Activated B cell treated with CpG ODN at 0.5 μM for 24 hours (primary cell): ENCODE measurements around the gene PCDH18. TPM values are rescaled to one million over a fixed set of nuclear protein-coding genes. Genes with fewer than 3 reads are reported as not detected.

Source experiments
- ATAC-seq: fragments of 200-7000 bp; cut with Tn5 transposase; one replicate; pipeline ENCODE4 v1.10.0; 2021; ENCODE audit warnings: low read depth, mild to moderate bottlenecking, moderate library complexity
- CTCF ChIA-PET: fragments of 350-600 bp; sonication (Branson Sonifier 250); formaldehyde crosslinking; loops from one replicate; lab custom pipeline; 2021; ENCODE audit warnings: antibody characterized with exemption; lab: Charles Lee
- POLR2A ChIA-PET: fragments of 350-600 bp; sonication (Branson Sonifier 250); formaldehyde crosslinking; loops from one replicate; lab custom pipeline; 2021; ENCODE audit warnings: antibody characterized with exemption; lab: Charles Lee
- DNase-seq: peaks from one replicate; pipeline ENCODE4 v3.0.0; 2022
- H3K27ac Mint-ChIP-seq: one replicate; pipeline ENCODE4 v1.8.0; 2020; ENCODE audit warnings: mixed read lengths
- H3K27me3 Mint-ChIP-seq: one replicate; pipeline ENCODE4 v1.8.0; 2021; ENCODE audit warnings: mixed read lengths
- H3K36me3 Mint-ChIP-seq: one replicate; pipeline ENCODE4 v1.8.0; 2021; ENCODE audit warnings: low read depth, mixed read lengths
- H3K4me1 Mint-ChIP-seq: one replicate; pipeline ENCODE4 v1.8.0; 2021; ENCODE audit warnings: mixed read lengths
- H3K4me3 Mint-ChIP-seq: one replicate; pipeline ENCODE4 v1.8.0; 2020; ENCODE audit warnings: mild to moderate bottlenecking, mixed read lengths
- H3K9me3 Mint-ChIP-seq: one replicate; pipeline ENCODE4 v1.8.0; 2020; ENCODE audit warnings: mixed read lengths
- intact Hi-C: fragments of 100-400 bp; cut with micrococcal nuclease; formaldehyde crosslinking; loops from one replicate; pipeline ENCODE4 v1.15.1; 2024
- total RNA-seq: library from RNA; stranded (reverse); gene quantifications from 2 replicates; pipeline ENCODE4 v1.2.3, GENCODE V29; 2022
- TF ChIP-seq, protein P1 (sequence below): fragments of 200-600 bp; IDR thresholded peaks from one replicate; pipeline ENCODE4 v1.8.0; 2022; ENCODE audit warnings: antibody characterized with exemption, mild to moderate bottlenecking

PCDH18 gene
- total RNA-seq, 1 donor from 2014 or later, result not detected

DNA sequence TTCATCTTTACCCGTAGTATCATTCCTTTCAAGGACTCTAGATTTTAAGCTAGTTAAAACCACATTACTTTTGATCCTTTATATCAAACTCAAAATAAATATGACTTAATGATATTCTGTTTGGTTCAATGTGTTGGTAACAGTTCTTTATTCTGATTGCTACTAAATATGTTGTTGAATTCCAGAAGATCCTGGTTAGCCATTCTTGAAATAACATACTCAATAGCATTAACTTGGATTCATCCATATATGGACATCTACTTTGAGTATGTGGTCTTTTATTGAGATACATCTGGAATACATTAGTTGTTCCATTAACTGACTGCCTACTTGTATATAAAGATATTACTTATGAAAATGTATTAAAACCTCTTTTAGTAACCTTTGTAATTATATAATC, 27.5 kb upstream of the PCDH18 start:
- Mint-ChIP-seq H3K4me1 (no peaks in the 10 kb centered on the region), H3K27ac (no peak overlapping the region), H3K9me3 (peaks cover 2% of the 10 kb centered on the region), H3K27me3 (no peaks in the 10 kb centered on the region), H3K36me3 (no peaks in the 10 kb centered on the region), H3K4me3 (no peak overlapping the region)
- no peak for DNase-seq
- ChIA-PET CTCF (no interaction called here), POLR2A (no interaction called here)
- intact Hi-C loops, result no loop called here
- TF ChIP-seq, protein P1, sequence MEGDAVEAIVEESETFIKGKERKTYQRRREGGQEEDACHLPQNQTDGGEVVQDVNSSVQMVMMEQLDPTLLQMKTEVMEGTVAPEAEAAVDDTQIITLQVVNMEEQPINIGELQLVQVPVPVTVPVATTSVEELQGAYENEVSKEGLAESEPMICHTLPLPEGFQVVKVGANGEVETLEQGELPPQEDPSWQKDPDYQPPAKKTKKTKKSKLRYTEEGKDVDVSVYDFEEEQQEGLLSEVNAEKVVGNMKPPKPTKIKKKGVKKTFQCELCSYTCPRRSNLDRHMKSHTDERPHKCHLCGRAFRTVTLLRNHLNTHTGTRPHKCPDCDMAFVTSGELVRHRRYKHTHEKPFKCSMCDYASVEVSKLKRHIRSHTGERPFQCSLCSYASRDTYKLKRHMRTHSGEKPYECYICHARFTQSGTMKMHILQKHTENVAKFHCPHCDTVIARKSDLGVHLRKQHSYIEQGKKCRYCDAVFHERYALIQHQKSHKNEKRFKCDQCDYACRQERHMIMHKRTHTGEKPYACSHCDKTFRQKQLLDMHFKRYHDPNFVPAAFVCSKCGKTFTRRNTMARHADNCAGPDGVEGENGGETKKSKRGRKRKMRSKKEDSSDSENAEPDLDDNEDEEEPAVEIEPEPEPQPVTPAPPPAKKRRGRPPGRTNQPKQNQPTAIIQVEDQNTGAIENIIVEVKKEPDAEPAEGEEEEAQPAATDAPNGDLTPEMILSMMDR, result no peak
- no peak for ATAC-seq

DNA sequence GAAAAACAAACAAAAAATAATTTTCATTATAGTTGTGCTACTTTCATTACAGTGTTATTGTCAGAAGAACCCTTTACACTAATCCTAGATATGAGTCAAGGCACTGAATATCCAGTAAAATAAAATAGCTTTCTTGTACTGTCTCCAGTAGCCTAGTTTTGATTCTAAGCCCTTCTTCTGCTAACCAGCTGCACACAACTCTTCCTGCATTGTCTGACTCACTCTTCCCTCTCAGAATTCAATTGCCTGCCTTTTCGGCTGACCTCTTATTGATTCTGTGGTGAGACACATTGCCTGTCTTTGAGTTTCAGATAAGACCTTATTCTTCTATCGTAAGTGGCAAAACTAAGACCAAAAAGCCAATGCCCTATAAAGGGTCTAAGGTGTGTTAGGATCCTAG, 26.7 kb upstream of the PCDH18 start:
- ATAC-seq (no peak), DNase-seq (no peak)
- Mint-ChIP-seq H3K4me1 (no peaks in the 10 kb centered on the region), H3K36me3 (no peaks in the 10 kb centered on the region), H3K4me3 (no peak overlapping the region), H3K27ac (no peak overlapping the region), H3K27me3 (no peaks in the 10 kb centered on the region), H3K9me3 (peaks cover 2% of the 10 kb centered on the region)
- ChIA-PET POLR2A (no interaction called here), CTCF (no interaction called here)
- intact Hi-C loops, result no loop called here
- TF ChIP-seq, protein P1, result no peak

DNA sequence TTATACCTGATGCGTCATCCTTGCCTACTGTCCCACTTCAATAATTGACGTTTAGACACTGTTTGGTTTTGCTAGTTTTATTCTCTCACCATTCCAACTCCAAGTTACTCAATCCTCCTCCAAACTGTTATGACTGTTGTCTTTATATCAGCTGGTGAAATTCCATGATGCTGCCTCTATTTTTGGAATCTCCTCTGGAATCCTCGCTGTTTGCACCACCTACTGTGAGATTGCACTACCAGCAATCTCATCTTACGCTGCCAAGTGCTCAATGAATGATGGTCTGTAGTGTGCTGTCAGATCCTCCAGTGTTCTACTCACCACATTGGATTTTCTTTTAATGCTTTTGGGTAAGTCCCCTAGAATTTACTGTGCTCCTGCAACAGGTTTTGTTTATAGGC, 13.2 kb upstream of the PCDH18 start:
- ATAC-seq (no peak), DNase-seq (no peak)
- no peak overlapping the region for H3K4me3 Mint-ChIP-seq
- intact Hi-C loops, result no loop called here
- POLR2A ChIA-PET, result no interaction called here
- no peaks in the 10 kb centered on the region for H3K36me3 Mint-ChIP-seq
- CTCF ChIA-PET, result no interaction called here
- H3K27me3 Mint-ChIP-seq, result no peaks in the 10 kb centered on the region
- H3K4me1 Mint-ChIP-seq, result no peaks in the 10 kb centered on the region
- no peak overlapping the region for H3K27ac Mint-ChIP-seq
- H3K9me3 Mint-ChIP-seq, result peaks cover 4% of the 10 kb centered on the region
- TF ChIP-seq, protein P1, result no peak

DNA sequence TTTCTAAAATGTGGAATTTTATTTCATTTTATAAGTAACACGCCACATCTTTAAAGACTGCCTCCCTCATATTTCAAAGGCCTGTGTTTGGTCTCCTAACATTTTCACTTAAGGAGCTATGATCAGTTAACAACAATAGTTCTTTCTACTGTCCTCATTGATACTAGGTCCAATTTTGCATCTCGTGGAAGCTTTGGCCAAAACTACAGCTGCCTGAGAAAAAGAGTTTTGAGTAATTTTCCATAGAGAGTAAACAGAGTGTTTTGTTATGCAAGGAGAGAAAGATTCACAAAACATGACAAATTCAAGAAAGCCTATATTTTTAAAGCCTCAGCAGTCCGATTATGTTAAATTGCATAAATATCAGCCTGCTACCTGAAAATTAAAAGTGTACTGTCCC, 11.4 kb upstream of the PCDH18 start:
- CTCF ChIA-PET, result no interaction called here
- Mint-ChIP-seq H3K27ac (no peak overlapping the region), H3K9me3 (peaks cover 4% of the 10 kb centered on the region), H3K4me1 (no peaks in the 10 kb centered on the region), H3K27me3 (no peaks in the 10 kb centered on the region), H3K36me3 (no peaks in the 10 kb centered on the region), H3K4me3 (no peak overlapping the region)
- intact Hi-C loops, result no loop called here
- no peak for ATAC-seq
- POLR2A ChIA-PET, result no interaction called here
- DNase-seq, result no peak
- TF ChIP-seq, protein P1, result no peak

DNA sequence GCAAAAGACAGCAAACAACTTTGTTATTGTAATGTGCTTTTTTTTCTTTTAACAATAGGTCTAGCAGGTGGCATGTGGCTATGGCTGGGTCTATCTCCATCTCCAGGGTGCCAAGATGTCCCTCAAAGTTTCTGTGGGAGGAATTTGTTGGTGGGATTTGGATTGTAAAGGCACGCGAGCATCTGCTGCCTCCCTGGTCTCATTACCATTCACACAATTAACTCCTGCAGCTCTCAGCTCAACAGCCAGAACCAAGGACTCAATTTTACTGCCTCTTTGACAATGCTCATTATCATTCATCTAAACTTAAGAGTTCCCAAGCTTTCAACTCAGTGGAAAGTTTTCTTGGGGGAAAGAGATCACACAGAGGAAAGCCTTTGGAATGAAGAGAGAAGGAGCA, 10.9 kb upstream of the PCDH18 start:
- H3K4me3 Mint-ChIP-seq, result no peak overlapping the region
- intact Hi-C loops, result no loop called here
- CTCF ChIA-PET, result no interaction called here
- ATAC-seq (no peak), DNase-seq (no peak)
- H3K9me3 Mint-ChIP-seq, result peaks cover 4% of the 10 kb centered on the region
- no peaks in the 10 kb centered on the region for H3K4me1 Mint-ChIP-seq
- POLR2A ChIA-PET, result no interaction called here
- no peak overlapping the region for H3K27ac Mint-ChIP-seq
- H3K27me3 Mint-ChIP-seq, result no peaks in the 10 kb centered on the region
- TF ChIP-seq, protein P1, result no peak
- H3K36me3 Mint-ChIP-seq, result no peaks in the 10 kb centered on the region
